CD14-positive monocyte (primary cell): ENCODE results near the gene OLFML2B. TPM values are rescaled to one million over a fixed set of nuclear protein-coding genes. Genes with fewer than 3 reads are reported as not detected.
A peak's percentile ranks its signal among the peaks of the same experiment; 100 is the strongest.

ENCODE experiments used
- DNase-seq, 3 donors: peaks; one replicate each; pipeline ENCODE4 v3.0.0-alpha.2; 2011 to 2022
- H2AFZ ChIP-seq: 2 replicates; pipeline ENCODE4 v1.6.0; 2012; ENCODE audit warnings: mild to moderate bottlenecking, low read depth, low read length, inconsistent platforms; ENCODE audit not compliant: insufficient read depth, poor library complexity, severe bottlenecking
- H3K27ac ChIP-seq, 2 donors: 1 replicate in 1 of 2; 2 replicates in 1 of 2; pipeline ENCODE4 v1.5.1; 2012 to 2013; ENCODE audit warnings: low read length in 2 of 2, control low read depth in 1 of 2, inconsistent platforms in 1 of 2, low read depth in 1 of 2, mild to moderate bottlenecking in 1 of 2
- H3K27me3 ChIP-seq, 2 donors: one replicate each; pipeline versions ENCODE4 v1.6.0 to v1.6.1; 2011 to 2013; ENCODE audit warnings: low read length in 2 of 2; ENCODE audit not compliant: control insufficient read depth in 2 of 2, insufficient read depth in 2 of 2
- H3K36me3 ChIP-seq, 2 donors: replicated peaks in 1 of 2; 1 replicate in 1 of 2; 2 replicates in 1 of 2; pipeline versions ENCODE4 v1.5.1 to v1.6.1; 2012 to 2013; ENCODE audit warnings: low read length in 2 of 2, control low read depth in 1 of 2, inconsistent platforms in 1 of 2, mild to moderate bottlenecking in 1 of 2; ENCODE audit not compliant: insufficient read depth in 2 of 2, control insufficient read depth in 1 of 2
- H3K4me1 ChIP-seq, 2 donors: 1 replicate in 1 of 2; 2 replicates in 1 of 2; pipeline versions ENCODE4 v1.5.1 to v1.6.1; 2012 to 2013; ENCODE audit warnings: low read length in 2 of 2, control low read depth in 1 of 2, inconsistent platforms in 1 of 2, mild to moderate bottlenecking in 1 of 2, moderate library complexity in 1 of 2; ENCODE audit not compliant: insufficient read depth in 2 of 2, control insufficient read depth in 1 of 2
- H3K4me2 ChIP-seq: replicated peaks from 2 replicates; pipeline ENCODE3; 2012; ENCODE audit warnings: low read length, moderate library complexity, mild to moderate bottlenecking; ENCODE audit not compliant: poor library complexity, severe bottlenecking; ENCODE audit errors: extremely low read depth
- H3K4me3 ChIP-seq, 3 experiments: fragments of 200-600 bp in 1 of 3; sonication (generic) in 1 of 3; replicated peaks in 1 of 3; 1 replicate in 2 of 3; 2 replicates in 1 of 3; pipeline ENCODE4 v1.5.1; 2011 to 2013; ENCODE audit warnings: low read length in 3 of 3, mild to moderate bottlenecking in 3 of 3, control low read depth in 2 of 3, low read depth in 2 of 3, inconsistent platforms in 1 of 3, moderate library complexity in 1 of 3
- H3K79me2 ChIP-seq: 2 replicates; pipeline ENCODE4 v1.6.0; 2012; ENCODE audit warnings: mild to moderate bottlenecking, control low read depth, inconsistent platforms, low read length, moderate library complexity; ENCODE audit not compliant: insufficient read depth
- H3K9ac ChIP-seq: 2 replicates; pipeline ENCODE4 v1.6.0; 2017; ENCODE audit warnings: low read length, mild to moderate bottlenecking; ENCODE audit not compliant: insufficient read depth, poor library complexity, severe bottlenecking
- H3K9me3 ChIP-seq, 2 donors: replicated peaks in 1 of 2; 1 replicate in 1 of 2; 2 replicates in 1 of 2; pipeline versions ENCODE4 v1.5.1 to v1.6.1; 2012 to 2013; ENCODE audit warnings: low read length in 2 of 2, control low read depth in 1 of 2; ENCODE audit not compliant: control insufficient read depth in 1 of 2, insufficient read depth in 1 of 2
- H4K20me1 ChIP-seq: 2 replicates; pipeline ENCODE4 v1.6.0; 2012; ENCODE audit warnings: mild to moderate bottlenecking, low read length, control low read depth, moderate library complexity; ENCODE audit not compliant: insufficient read depth
- H3K27ac Mint-ChIP-seq, 7 donors: one replicate each; pipeline ENCODE4 v1.8.0; 2020; ENCODE audit warnings: mild to moderate bottlenecking in 7 of 7, mixed read lengths in 7 of 7, moderate library complexity in 6 of 7, inconsistent platforms in 2 of 7
- H3K27me3 Mint-ChIP-seq, 3 donors: one replicate each; pipeline ENCODE4 v1.8.0; 2021 to 2022; ENCODE audit warnings: low read depth in 3 of 3, mild to moderate bottlenecking in 3 of 3, mixed read lengths in 3 of 3, moderate library complexity in 3 of 3, inconsistent platforms in 1 of 3
- H3K36me3 Mint-ChIP-seq, 2 donors: one replicate each; pipeline ENCODE4 v1.8.0; 2020; ENCODE audit warnings: mixed read lengths in 2 of 2, inconsistent platforms in 1 of 2, mild to moderate bottlenecking in 1 of 2
- H3K4me1 Mint-ChIP-seq: one replicate; pipeline ENCODE4 v1.8.0; 2020; ENCODE audit warnings: mild to moderate bottlenecking, mixed read lengths
- H3K4me3 Mint-ChIP-seq, 2 donors: one replicate each; pipeline ENCODE4 v1.8.0; 2020; ENCODE audit warnings: mild to moderate bottlenecking in 2 of 2, mixed read lengths in 2 of 2, moderate library complexity in 1 of 2
- H3K9me3 Mint-ChIP-seq, 7 donors: one replicate each; pipeline ENCODE4 v1.8.0; 2020 to 2022; ENCODE audit warnings: mixed read lengths in 7 of 7, mild to moderate bottlenecking in 6 of 7, moderate library complexity in 6 of 7, inconsistent platforms in 2 of 7
- WGBS: methylation state at CpG from one replicate; pipeline ENCODE4 v1.1.5; 2013; ENCODE audit warnings: missing lambda C conversion rate; ENCODE audit not compliant: insufficient coverage; 5-methylcytosine and 5-hydroxymethylcytosine counted together
- intact Hi-C, 2 donors: fragments of 100-400 bp; cut with micrococcal nuclease; formaldehyde crosslinking; loops; one replicate each; pipeline versions ENCODE4 v1.15.0 to v1.15.1; 2023
- polyA minus RNA-seq: library from RNA; depleted of rRNA, polyadenylated mRNA; stranded (reverse); fragments of >200 nt; gene quantifications from 2 replicates; pipeline ENCODE4 v1.2.3, GENCODE V29; 2012
- polyA plus RNA-seq, 3 donors: library from polyadenylated mRNA; depleted of rRNA in 1 of 3; unstranded in 2 of 3; stranded (reverse) in 1 of 3; fragments of 300-500 nt in 2 of 3; fragments of >200 nt in 1 of 3; fragmentation: Illumina TruSeq in 2 of 3; gene quantifications; 1 replicate in 2 of 3; 2 replicates in 1 of 3; pipeline ENCODE4 v1.2.3, GENCODE V29; 2012 to 2021
- total RNA-seq, 12 experiments: library from RNA in 1 of 12; stranded (reverse) in 1 of 12; fragments of 120-200 nt in 1 of 12; gene quantifications; one replicate each; pipeline ENCODE4 v1.2.4 and lab custom pipeline; 2013 to 2026; ENCODE audit warnings: mixed read lengths in 6 of 12, inconsistent platforms in 1 of 12
- TF ChIP-seq, protein P1 (sequence below): fragments of 200-600 bp; IDR thresholded peaks from one replicate; pipeline ENCODE4 v1.8.0; 2022; ENCODE audit warnings: antibody characterized with exemption, mild to moderate bottlenecking

Gene OLFML2B
- total RNA-seq (2013): 3.0 TPM
- 1 to 10 TPM in 1 of 3 donors, under 1 TPM in 2; 0.66 to 1.4 (median 0.95) TPM for polyA plus RNA-seq
- polyA minus RNA-seq: 2.1 and 4.2 TPM in 2 replicates
- 0 to 1.3 (median 0.70) reads per million in 11 experiments for total RNA-seq (lab: John Stamatoyannopoulos, UW)

DNA sequence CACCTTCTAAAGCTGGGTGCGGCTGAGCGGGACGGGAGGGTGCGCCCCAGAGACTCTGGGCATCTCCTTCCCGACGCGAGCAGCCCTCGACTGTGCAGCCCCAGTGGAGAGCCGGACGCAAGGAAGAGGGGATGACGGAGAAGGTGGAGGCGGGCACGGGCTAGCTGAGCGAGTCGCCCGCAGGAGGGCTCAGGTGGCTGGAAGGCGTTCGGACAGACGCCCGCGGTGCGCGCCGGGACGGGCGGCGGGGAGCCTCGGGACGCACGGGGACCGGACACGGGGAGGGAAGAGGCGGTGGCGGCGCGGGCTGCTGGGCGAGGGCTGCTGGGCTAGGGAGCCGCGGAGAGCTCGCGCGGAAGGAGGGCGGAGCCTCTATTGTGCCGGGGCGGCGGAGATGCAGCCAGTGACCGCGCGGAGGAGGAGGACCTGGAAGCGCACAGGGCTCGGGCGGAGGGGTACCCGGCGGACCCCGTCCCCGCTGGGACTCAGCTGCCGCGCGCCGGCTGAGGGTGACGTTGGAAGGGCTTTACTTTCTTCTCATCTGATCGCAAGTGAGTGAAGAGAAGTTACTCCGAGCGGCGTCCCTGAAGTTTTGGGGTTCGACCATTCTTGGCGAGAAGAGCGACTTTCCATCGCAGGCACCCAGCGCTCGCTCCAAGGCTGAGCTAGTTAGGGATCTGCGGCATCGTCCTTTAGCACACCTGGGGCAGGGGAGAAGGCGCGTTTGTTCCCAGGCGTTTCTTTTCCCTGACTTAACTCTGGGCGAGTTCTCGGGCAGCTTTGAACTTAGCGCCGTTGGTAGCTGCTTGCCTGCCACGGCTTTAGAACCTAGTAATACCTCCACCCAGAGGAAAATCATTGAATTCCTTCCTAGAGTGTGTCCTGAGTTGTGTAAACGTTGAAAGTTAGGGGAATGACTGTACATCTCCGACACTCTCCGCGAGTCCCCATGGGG, at the start of gene OLFML2B:
OLFML2B (minus strand) TSS at position 323 of the 955 bp plus-strand sequence. CDS start 439 bp downstream, outside the sequence.
- under 1% methylated on average over 71 of the region's 85 CpGs for WGBS
- H2AFZ ChIP-seq: peak within 1 kb of the TSS; percentile 97
- H3K36me3 Mint-ChIP-seq: peaks cover 3 to 12% of the 10 kb centered on the region in 2 donors
- H3K4me1 ChIP-seq: peaks cover 19 to 28% of the 10 kb centered on the region in 2 donors
- intact Hi-C loops: no loop called here
- H3K4me3 ChIP-seq: peak within 1 kb of the TSS; percentile 55 to 85 (median 74)
- TF ChIP-seq, protein P1, sequence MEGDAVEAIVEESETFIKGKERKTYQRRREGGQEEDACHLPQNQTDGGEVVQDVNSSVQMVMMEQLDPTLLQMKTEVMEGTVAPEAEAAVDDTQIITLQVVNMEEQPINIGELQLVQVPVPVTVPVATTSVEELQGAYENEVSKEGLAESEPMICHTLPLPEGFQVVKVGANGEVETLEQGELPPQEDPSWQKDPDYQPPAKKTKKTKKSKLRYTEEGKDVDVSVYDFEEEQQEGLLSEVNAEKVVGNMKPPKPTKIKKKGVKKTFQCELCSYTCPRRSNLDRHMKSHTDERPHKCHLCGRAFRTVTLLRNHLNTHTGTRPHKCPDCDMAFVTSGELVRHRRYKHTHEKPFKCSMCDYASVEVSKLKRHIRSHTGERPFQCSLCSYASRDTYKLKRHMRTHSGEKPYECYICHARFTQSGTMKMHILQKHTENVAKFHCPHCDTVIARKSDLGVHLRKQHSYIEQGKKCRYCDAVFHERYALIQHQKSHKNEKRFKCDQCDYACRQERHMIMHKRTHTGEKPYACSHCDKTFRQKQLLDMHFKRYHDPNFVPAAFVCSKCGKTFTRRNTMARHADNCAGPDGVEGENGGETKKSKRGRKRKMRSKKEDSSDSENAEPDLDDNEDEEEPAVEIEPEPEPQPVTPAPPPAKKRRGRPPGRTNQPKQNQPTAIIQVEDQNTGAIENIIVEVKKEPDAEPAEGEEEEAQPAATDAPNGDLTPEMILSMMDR: no peak
- no peaks in the 10 kb centered on the region for H3K36me3 ChIP-seq
- H3K27ac ChIP-seq: no peak within 1 kb of the TSS
- H3K27ac Mint-ChIP-seq: peak within 1 kb of the TSS in 5 of 7 donors; percentile 58 to 81 (median 68)
- H3K9ac ChIP-seq: peak within 1 kb of the TSS; percentile 55
- peak within 1 kb of the TSS; percentile 86 to 94 for H3K4me3 Mint-ChIP-seq
- H3K9me3 ChIP-seq: peaks cover 0 to 4% of the 10 kb centered on the region in 2 donors
- no peaks in the 10 kb centered on the region for H4K20me1 ChIP-seq
- peaks cover 33 to 59% (median 37%) of the 10 kb centered on the region in 3 donors for H3K27me3 Mint-ChIP-seq
- H3K27me3 ChIP-seq: peaks cover 6 to 40% of the 10 kb centered on the region in 2 donors
- peaks cover 34% of the 10 kb centered on the region for H3K4me1 Mint-ChIP-seq
- H3K4me2 ChIP-seq: peak within 1 kb of the TSS; percentile 94
- DNase-seq: peak; percentile 54 to 64 (median 57)
- H3K79me2 ChIP-seq: no peaks in the 10 kb centered on the region
- peaks cover 7 to 16% (median 9%) of the 10 kb centered on the region in 7 donors for H3K9me3 Mint-ChIP-seq

DNA sequence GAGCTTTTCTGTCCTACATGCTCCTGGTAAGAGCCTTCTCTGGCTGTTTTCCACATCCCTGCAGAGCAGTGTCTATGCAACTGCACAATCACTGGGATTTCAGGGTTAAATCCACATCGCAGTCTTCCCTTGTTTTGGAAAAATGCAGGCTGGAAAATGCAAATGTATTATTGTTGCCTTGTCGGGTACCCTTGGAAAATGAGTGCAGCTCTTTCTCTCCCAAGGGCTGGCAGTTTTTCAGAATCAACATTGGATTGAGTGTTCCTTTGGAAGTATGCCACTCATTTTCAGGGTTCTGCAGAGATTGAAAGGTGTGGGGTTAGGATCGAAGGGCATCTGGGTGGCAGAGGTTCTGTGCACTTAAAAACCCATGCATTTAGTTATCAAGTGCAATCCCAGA, 49.1 kb upstream of the OLFML2B start:
- H3K4me2 ChIP-seq: no peak overlapping the region
- no peak overlapping the region for H3K9ac ChIP-seq
- H3K4me3 ChIP-seq: no peak overlapping the region
- TF ChIP-seq, protein P1: no peak
- H3K27me3 Mint-ChIP-seq: peaks cover 43 to 55% (median 49%) of the 10 kb centered on the region in 3 donors
- peaks cover 0 to 8% (median 0%) of the 10 kb centered on the region in 7 donors for H3K9me3 Mint-ChIP-seq
- H3K4me1 ChIP-seq: peaks cover 13 to 21% of the 10 kb centered on the region in 2 donors
- H3K36me3 ChIP-seq: no peaks in the 10 kb centered on the region
- peaks cover 26% of the 10 kb centered on the region for H3K4me1 Mint-ChIP-seq
- H3K27ac ChIP-seq: no peak overlapping the region
- H3K27me3 ChIP-seq: peaks cover 31 to 46% of the 10 kb centered on the region in 2 donors
- DNase-seq: no peak
- H3K79me2 ChIP-seq: no peaks in the 10 kb centered on the region
- no peak overlapping the region for H3K4me3 Mint-ChIP-seq
- H3K9me3 ChIP-seq: peaks cover 0 to 11% of the 10 kb centered on the region in 2 donors
- H3K27ac Mint-ChIP-seq: no peak overlapping the region
- H3K36me3 Mint-ChIP-seq: peaks cover 0 to 3% of the 10 kb centered on the region in 2 donors
- H2AFZ ChIP-seq: no peak overlapping the region
- H4K20me1 ChIP-seq: no peaks in the 10 kb centered on the region
- intact Hi-C loops: no loop called here
- WGBS: 91% methylated on average over 2 of the region's 3 CpGs
